SU-DHL-6 (cell line): Measurements from ENCODE around the gene COL1A2.

Experiments used
- H2AFZ ChIP-seq: fragments of 200-600 bp; sonication (generic); 2 replicates; pipeline ENCODE4 v1.6.1; 2014; ENCODE audit warnings: low read depth, mild to moderate bottlenecking, moderate library complexity, mixed read lengths, antibody characterized with exemption, low read length; ENCODE audit not compliant: severe bottlenecking
- H3F3A ChIP-seq: fragments of 200-600 bp; shearing (Covaris generic); 2 replicates; pipeline ENCODE4 v1.6.0; 2016; ENCODE audit warnings: antibody characterized with exemption, mild to moderate bottlenecking; ENCODE audit not compliant: insufficient read depth
- H3K27ac ChIP-seq: fragments of 200-600 bp; sonication (generic); 2 replicates; pipeline ENCODE4 v1.5.1; 2016; ENCODE audit warnings: low read depth, mild to moderate bottlenecking, low read length, moderate library complexity, mixed read lengths
- H3K27me3 ChIP-seq: fragments of 200-600 bp; sonication (generic), shearing (Covaris generic); 2 replicates; pipeline ENCODE4 v1.6.0; 2014; ENCODE audit warnings: mild to moderate bottlenecking, low read length
- H3K36me3 ChIP-seq: fragments of 200-600 bp; sonication (generic); 2 replicates; pipeline ENCODE4 v1.6.1; 2014; ENCODE audit warnings: mild to moderate bottlenecking, low read length, mixed read lengths
- H3K4me2 ChIP-seq: fragments of 300-600, 200-600 bp; shearing (Covaris generic), sonication (generic); 2 replicates; pipeline ENCODE4 v1.6.0; 2014; ENCODE audit warnings: low read length, low read depth, mild to moderate bottlenecking; ENCODE audit not compliant: poor library complexity, severe bottlenecking
- H3K4me3 ChIP-seq: fragments of 200-600 bp; sonication (generic); 2 replicates; pipeline ENCODE4 v1.5.1; 2014; ENCODE audit warnings: antibody characterized with exemption, low read length, mild to moderate bottlenecking, mixed read lengths; ENCODE audit not compliant: insufficient read depth, poor library complexity, severe bottlenecking
- H3K79me2 ChIP-seq: fragments of 200-600 bp; sonication (generic); 2 replicates; pipeline ENCODE4 v1.6.1; 2014; ENCODE audit warnings: mild to moderate bottlenecking, low read length, moderate library complexity; ENCODE audit not compliant: insufficient read depth
- H3K9ac ChIP-seq: fragments of 200-600 bp; sonication (generic); 2 replicates; pipeline ENCODE4 v1.7.0; 2014; ENCODE audit warnings: mild to moderate bottlenecking, low read length
- H3K9me2 ChIP-seq: fragments of 200-600 bp; sonication (generic); replicated peaks from 2 replicates; pipeline ENCODE4 v1.6.1; 2014; ENCODE audit warnings: low read length; ENCODE audit not compliant: insufficient read depth
- H3K9me3 ChIP-seq: fragments of 200-600 bp; sonication (generic); 2 replicates; pipeline ENCODE4 v1.6.1; 2014; ENCODE audit warnings: low read length, mixed read lengths; ENCODE audit not compliant: insufficient read depth
- H4K20me1 ChIP-seq: fragments of 200-600 bp; sonication (generic); 2 replicates; pipeline ENCODE4 v1.6.1; 2014; ENCODE audit warnings: low read depth, mild to moderate bottlenecking, antibody characterized with exemption, low read length, moderate library complexity, mixed read lengths
- CTCF ChIP-seq: fragments of 200-600 bp; sonication (generic); IDR thresholded peaks from one replicate; pipeline ENCODE4 v1.5.1; 2017; ENCODE audit warnings: antibody characterized with exemption, mild to moderate bottlenecking, low read length, moderate library complexity; ENCODE audit not compliant: insufficient read depth, poor library complexity, severe bottlenecking
- EZH2phosphoT487 ChIP-seq: fragments of 200-600 bp; sonication (generic), shearing (Covaris generic); conservative IDR thresholded peaks from 2 replicates; pipeline ENCODE4 v1.6.1; 2018; ENCODE audit warnings: mild to moderate bottlenecking, antibody characterized with exemption, low read length, moderate library complexity, mixed read lengths

The COL1A2 gene

GRCh38 chr7:94431176-94431575 is 36.5 kb downstream of the COL1A2 start:
- Histone ChIP-seq H3K36me3 (no peaks in the 10 kb centered on the region), H2AFZ (no peak overlapping the region), H3K27me3 (no peaks in the 10 kb centered on the region), H3K4me2 (no peak overlapping the region), H3K9ac (no peak overlapping the region), H3K27ac (no peak overlapping the region), H4K20me1 (no peaks in the 10 kb centered on the region), H3K9me3 (no peaks in the 10 kb centered on the region), H3K4me3 (no peak overlapping the region), H3K9me2 (no peaks in the 10 kb centered on the region), H3K79me2 (no peaks in the 10 kb centered on the region), H3F3A (no peaks in the 10 kb centered on the region)
- no peak for TF ChIP-seq CTCF
- TF ChIP-seq EZH2phosphoT487: no peak

GRCh38 chr7:94431619-94432280 is 37.1 kb downstream of the COL1A2 start:
- H3K79me2 ChIP-seq: no peaks in the 10 kb centered on the region
- no peak overlapping the region for H3K27ac ChIP-seq
- H3K36me3 ChIP-seq: no peaks in the 10 kb centered on the region
- no peaks in the 10 kb centered on the region for H3F3A ChIP-seq
- no peak overlapping the region for H3K4me3 ChIP-seq
- TF ChIP-seq EZH2phosphoT487 (no peak), CTCF (no peak)
- H3K4me2 ChIP-seq: no peak overlapping the region
- no peaks in the 10 kb centered on the region for H3K9me2 ChIP-seq
- H3K9me3 ChIP-seq: no peaks in the 10 kb centered on the region
- no peaks in the 10 kb centered on the region for H3K27me3 ChIP-seq
- no peak overlapping the region for H3K9ac ChIP-seq
- H4K20me1 ChIP-seq: no peaks in the 10 kb centered on the region
- H2AFZ ChIP-seq: no peak overlapping the region

- H3K9ac ChIP-seq: no peak overlapping the region
- no peak overlapping the region for H3K4me2 ChIP-seq
- no peak overlapping the region for H3K4me3 ChIP-seq
- H3K79me2 ChIP-seq: no peaks in the 10 kb centered on the region
- no peak for TF ChIP-seq CTCF
- TF ChIP-seq EZH2phosphoT487: no peak
- H4K20me1 ChIP-seq: no peaks in the 10 kb centered on the region
- H3K27ac ChIP-seq: no peak overlapping the region
- no peaks in the 10 kb centered on the region for H3K9me2 ChIP-seq
- no peaks in the 10 kb centered on the region for H3K36me3 ChIP-seq
- H3K27me3 ChIP-seq: no peaks in the 10 kb centered on the region
- no peaks in the 10 kb centered on the region for H3K9me3 ChIP-seq
- no peak overlapping the region for H2AFZ ChIP-seq
- H3F3A ChIP-seq: no peaks in the 10 kb centered on the region
Observed at GRCh38 chr7:94432281-94432670, 37.6 kb downstream of the COL1A2 start.
